IMR-90 (cell line): ENCODE measurements around the gene SAG. TPM values are rescaled to one million over a fixed set of nuclear protein-coding genes. Genes with fewer than 3 reads are reported as not detected.

Experiments
- ATAC-seq: fragments of 200-7000 bp; cut with Tn5 transposase; 2 replicates; pipeline ENCODE4 v1.9.1; 2020; ENCODE audit warnings: low read depth, mild to moderate bottlenecking, moderate library complexity
- BruUV-seq: library from RNA; stranded (reverse); fragments of 400-500 nt; replicated peaks from 2 replicates; lab custom pipeline; 2021; lab: Mats Ljungman, UMichigan
- CTCF ChIA-PET: fragments of 300-600 bp; formaldehyde crosslinking; extraction: SDS; loops from one replicate; lab custom pipeline; 2021; ENCODE audit warnings: antibody characterized with exemption; lab: Yijun Ruan, JAX
- POLR2A ChIA-PET: fragments of 300-600 bp; sonication (Branson Sonifier 250); formaldehyde crosslinking; loops from one replicate; lab custom pipeline; 2022; ENCODE audit warnings: antibody characterized with exemption; ENCODE audit not compliant: unreplicated experiment; lab: Charles Lee
- DNase-seq: peaks from one replicate; pipeline ENCODE4 v3.0.0; 2013
- H2AFZ ChIP-seq: replicated peaks from 2 replicates; pipeline ENCODE3; 2013; ENCODE audit warnings: low read length, mild to moderate bottlenecking; ENCODE audit not compliant: poor library complexity
- H2AK5ac ChIP-seq: 2 replicates; pipeline ENCODE4 v1.6.1; 2013; ENCODE audit warnings: low read depth, low read length, inconsistent platforms
- H2AK9ac ChIP-seq: replicated peaks from 2 replicates; pipeline ENCODE3; 2013; ENCODE audit warnings: mild to moderate bottlenecking, low read depth, low read length, moderate library complexity; ENCODE audit not compliant: poor library complexity
- H2BK120ac ChIP-seq: 2 replicates; pipeline ENCODE4 v1.6.1; 2013; ENCODE audit warnings: low read depth, low read length, inconsistent platforms
- H2BK15ac ChIP-seq: 3 replicates; pipeline ENCODE4 v1.6.1; 2013; ENCODE audit warnings: low read depth, low read length, inconsistent platforms
- H2BK20ac ChIP-seq: 2 replicates; pipeline ENCODE4 v1.6.1; 2013; ENCODE audit warnings: low read depth, mild to moderate bottlenecking, inconsistent platforms, low read length, moderate library complexity
- H2BK5ac ChIP-seq: 2 replicates; pipeline ENCODE4 v1.6.1; 2013; ENCODE audit warnings: mild to moderate bottlenecking, low read depth, low read length, inconsistent platforms; ENCODE audit not compliant: poor library complexity, severe bottlenecking
- H3K14ac ChIP-seq: replicated peaks from 2 replicates; pipeline ENCODE4 v1.6.1; 2013; ENCODE audit warnings: low read depth, low read length, inconsistent platforms
- H3K18ac ChIP-seq: 2 replicates; pipeline ENCODE4 v1.6.1; 2013; ENCODE audit warnings: low read depth, low read length, control low read depth
- H3K23ac ChIP-seq: 2 replicates; pipeline ENCODE4 v1.6.1; 2013; ENCODE audit warnings: low read depth, low read length, inconsistent platforms
- H3K27ac ChIP-seq: 2 replicates; pipeline ENCODE4 v1.5.1; 2013; ENCODE audit warnings: mild to moderate bottlenecking, control low read depth, low read length; ENCODE audit not compliant: insufficient read depth
- H3K27me3 ChIP-seq: 2 replicates; pipeline ENCODE4 v1.6.1; 2013; ENCODE audit warnings: low read length; ENCODE audit not compliant: control insufficient read depth, insufficient read depth
- H3K36me3 ChIP-seq: 2 replicates; pipeline ENCODE4 v1.6.1; 2013; ENCODE audit warnings: low read length, mixed read lengths; ENCODE audit not compliant: control insufficient read depth, insufficient read depth
- H3K4ac ChIP-seq: 2 replicates; pipeline ENCODE4 v1.6.1; 2013; ENCODE audit warnings: low read depth, low read length, inconsistent platforms
- H3K4me1 ChIP-seq: 2 replicates; pipeline ENCODE4 v1.6.1; 2013; ENCODE audit warnings: low read length, mixed read lengths; ENCODE audit not compliant: control insufficient read depth, insufficient read depth
- H3K4me2 ChIP-seq: 2 replicates; pipeline ENCODE4 v1.6.1; 2013; ENCODE audit warnings: low read depth, mild to moderate bottlenecking, control low read depth, low read length, moderate library complexity
- H3K4me3 ChIP-seq: 2 replicates; pipeline ENCODE4 v1.5.1; 2013; ENCODE audit warnings: low read depth, mild to moderate bottlenecking, control low read depth, low read length, moderate library complexity; ENCODE audit not compliant: insufficient read depth
- H3K56ac ChIP-seq: 2 replicates; pipeline ENCODE4 v1.6.1; 2013; ENCODE audit warnings: low read length, inconsistent platforms; ENCODE audit not compliant: insufficient read depth; ENCODE audit errors: extremely low read depth
- H3K79me1 ChIP-seq, 2 experiments: 2 replicates each; pipeline ENCODE4 v1.6.1; 2013; ENCODE audit warnings: low read length in 2 of 2, inconsistent platforms in 1 of 2, low read depth in 1 of 2
- H3K9ac ChIP-seq: 2 replicates; pipeline ENCODE4 v1.6.1; 2013; ENCODE audit warnings: low read depth, low read length, control low read depth
- H3K9me1 ChIP-seq: 2 replicates; pipeline ENCODE4 v1.6.1; 2013; ENCODE audit warnings: low read length, inconsistent platforms; ENCODE audit not compliant: insufficient read depth
- H3K9me3 ChIP-seq: 2 replicates; pipeline ENCODE4 v1.6.1; 2013; ENCODE audit warnings: low read length; ENCODE audit not compliant: control insufficient read depth, insufficient read depth
- H4K20me1 ChIP-seq: 2 replicates; pipeline ENCODE4 v1.6.1; 2013; ENCODE audit warnings: low read length, inconsistent platforms; ENCODE audit not compliant: insufficient read depth
- H4K5ac ChIP-seq: 2 replicates; pipeline ENCODE4 v1.6.1; 2013; ENCODE audit warnings: mild to moderate bottlenecking, low read depth, low read length, control low read depth
- H4K8ac ChIP-seq, 2 experiments: 2 replicates each; pipeline ENCODE4 v1.6.1; 2013; ENCODE audit warnings: low read depth in 2 of 2, low read length in 2 of 2, control low read depth in 1 of 2, inconsistent platforms in 1 of 2
- H4K91ac ChIP-seq: 2 replicates; pipeline ENCODE4 v1.6.1; 2013; ENCODE audit warnings: low read depth, low read length, inconsistent platforms; ENCODE audit not compliant: insufficient read depth
- ELK1 ChIP-seq: fragments of 150-350 bp; IDR thresholded peaks from 2 replicates; pipeline ENCODE4 v1.6.1; 2016; ENCODE audit warnings: low read depth, mild to moderate bottlenecking, low read length, moderate library complexity, borderline replicate concordance
- FOS ChIP-seq: fragments of 150-350 bp; IDR thresholded peaks from 2 replicates; pipeline ENCODE4 v1.6.1; 2016; ENCODE audit warnings: low read depth, low read length
- MAFK ChIP-seq: IDR thresholded peaks from 2 replicates; pipeline ENCODE4 v1.6.1; 2012; ENCODE audit warnings: low read depth, low read length, improper control_type of control experiment
- RCOR1 ChIP-seq: IDR thresholded peaks from 2 replicates; pipeline ENCODE4 v1.6.1; 2012; ENCODE audit warnings: mild to moderate bottlenecking, low read length, improper control_type of control experiment; ENCODE audit not compliant: insufficient replicate concordance
- RFX5 ChIP-seq: IDR thresholded peaks from 2 replicates; pipeline ENCODE4 v1.8.0; 2012; ENCODE audit warnings: low read depth, mild to moderate bottlenecking, low read length, moderate library complexity
- SMC3 ChIP-seq: fragments of 150-350 bp; IDR thresholded peaks from 2 replicates; pipeline ENCODE4 v1.6.1; 2016; ENCODE audit warnings: low read depth, mild to moderate bottlenecking, antibody characterized with exemption, low read length, moderate library complexity
- USF2 ChIP-seq: fragments of 150-350 bp; IDR thresholded peaks from 2 replicates; pipeline ENCODE4 v1.6.1; 2017; ENCODE audit warnings: mild to moderate bottlenecking, antibody characterized with exemption, low read length, low read depth
- WGBS, 2 experiments: methylation state at CpG; one replicate each; pipeline versions ENCODE4 v1.1.5 to v1.1.7; 2013; ENCODE audit warnings: missing lambda C conversion rate in 2 of 2; ENCODE audit not compliant: insufficient read length in 1 of 2; ENCODE audit errors: extremely low coverage in 2 of 2; 5-methylcytosine and 5-hydroxymethylcytosine counted together
- dilution Hi-C: fragments of 300-500 bp; cut with HindIII; formaldehyde crosslinking; loops from one replicate; pipeline ENCODE4 v1.14.3; 2018; ENCODE audit warnings: low sequenced_read_pairs; ENCODE audit not compliant: unreplicated experiment
- in situ Hi-C: fragments of 300-500 bp; cut with MboI; formaldehyde crosslinking; loops from 3 replicates; pipeline ENCODE4 v1.14.3; 2019; ENCODE audit warnings: low sequenced_read_pairs, inconsistent platforms, mixed read lengths
- intact Hi-C: fragments of 100-400 bp; cut with micrococcal nuclease; formaldehyde crosslinking; loops from 2 replicates; pipeline ENCODE4 v1.10.0; 2022
- polyA plus RNA-seq, 3 experiments: library from polyadenylated mRNA; depleted of rRNA; stranded (reverse); fragments of >200 nt; gene quantifications; 2 replicates each; pipeline ENCODE4 v1.2.3, GENCODE V29; 2012; ENCODE audit warnings: low replicate concordance in 1 of 3
- total RNA-seq: library from RNA; depleted of rRNA; stranded (reverse); fragments of >200 nt; gene quantifications from 2 replicates; pipeline ENCODE4 v1.2.3, GENCODE V29; 2012

The SAG gene
- total and polyA plus RNA-seq, 2 of the 4 experiments (the other 2 are of a cell fraction), result not detected

- H3K9me3 ChIP-seq, result no peaks in the 10 kb centered on the region
- no peak overlapping the region for H3K27ac ChIP-seq
- H2BK15ac ChIP-seq, result no peak overlapping the region
- no peak overlapping the region for H4K5ac ChIP-seq
- no peaks in the 10 kb centered on the region for H3K27me3 ChIP-seq
- H2BK120ac ChIP-seq, result no peak overlapping the region
- H3K79me1 ChIP-seq, result peaks cover 21 to 46% of the 10 kb centered on the region in 2 experiments
- TF ChIP-seq RFX5 (no peak), ELK1 (no peak), MAFK (no peak), USF2 (no peak), RCOR1 (no peak), SMC3 (no peak), FOS (no peak)
- no CpG with 5 or more reads among the region's 5 CpGs for WGBS, 2 experiments
- no peak overlapping the region for H3K9ac ChIP-seq
- ATAC-seq (no peak), DNase-seq (no peak)
- H3K4ac ChIP-seq, result no peak overlapping the region
- H2AK9ac ChIP-seq, result no peak overlapping the region
- H3K36me3 ChIP-seq, result peaks cover 46% of the 10 kb centered on the region
- ChIA-PET POLR2A (no interaction called here), CTCF (interaction anchor here (0.7 kb wide), 1 partner anchor 424 kb away, joined by 3 read pairs; no protein-coding TSS in a partner anchor)
- no peak overlapping the region for H2AK5ac ChIP-seq
- H2BK5ac ChIP-seq, result no peak overlapping the region
- H2AFZ ChIP-seq, result no peak overlapping the region
- intact Hi-C loops, result no loop called here
- no TSS peak for BruUV-seq
- dilution Hi-C loops, result no loop called here
- H3K23ac ChIP-seq, result no peak overlapping the region
- no peak overlapping the region for H3K18ac ChIP-seq
- in situ Hi-C loops, result no loop called here
- H3K14ac ChIP-seq, result no peak overlapping the region
- H3K9me1 ChIP-seq, result peaks cover 6% of the 10 kb centered on the region; the same call in 1 of the 2 replicates
- no peak overlapping the region for H3K4me2 ChIP-seq
- no peak overlapping the region for H2BK20ac ChIP-seq
- H3K56ac ChIP-seq, result no peak overlapping the region
- 0 out of 2 replicates have a peak, but pooled peaks cover 8% of the 10 kb centered on the region for H4K20me1 ChIP-seq
- H3K4me3 ChIP-seq, result no peak overlapping the region
- H4K8ac ChIP-seq, result no peak overlapping the region
- no peak overlapping the region for H4K91ac ChIP-seq
- H3K4me1 ChIP-seq, result peaks cover 2% of the 10 kb centered on the region; the same call in 1 of the 2 replicates
These were observed 47.0 kb upstream of the SAG start for GRCh38 chr2:233260661-233261060.
